Measurements from ENCODE around the gene EVI2A.
A peak's percentile ranks its signal among the peaks of the same experiment; 100 is the strongest.
"Not testable (repeated sequence)": the region's sequence is repeated elsewhere in the genome, so short reads cannot be mapped to it uniquely, and the experiment has no call there.

The EVI2A gene

GRCh38 chr17:31321481-31321880 is at the start of gene EVI2A:
Gene EVI2A, minus strand, starts transcription at chr17:31321622. Its CDS starts 2,609 bp downstream, at chr17:31319013.
- DNase-seq, result no peak

GRCh38 chr17:31369266-31369665 is 47.8 kb upstream of the EVI2A start:
- DNase-seq, result no peak

- no peak for DNase-seq
Measured at GRCh38 chr17:31366088-31366487, 44.7 kb upstream of the EVI2A start.

GRCh38 chr17:31364012-31364411 is 42.6 kb upstream of the EVI2A start:
- no peak for DNase-seq

GRCh38 chr17:31357839-31358394 is 36.5 kb upstream of the EVI2A start:
- no peak for DNase-seq

GRCh38 chr17:31357091-31357490 is 35.7 kb upstream of the EVI2A start:
- no peak for DNase-seq

- DNase-seq, result no peak
Measured at GRCh38 chr17:31355935-31356334, 34.5 kb upstream of the EVI2A start.

- DNase-seq, result no peak
Measured at GRCh38 chr17:31349454-31349853, 28.0 kb upstream of the EVI2A start.

- DNase-seq, result not testable (repeated sequence)
Measured at GRCh38 chr17:31345191-31345747, 23.8 kb upstream of the EVI2A start.

GRCh38 chr17:31339906-31340661 is 18.7 kb upstream of the EVI2A start:
- no peak for DNase-seq

- no peak for DNase-seq
Measured at GRCh38 chr17:31329221-31329620, 7.8 kb upstream of the EVI2A start.

- no peak for DNase-seq
Measured at GRCh38 chr17:31328160-31328535, 6.7 kb upstream of the EVI2A start.

GRCh38 chr17:31327534-31328159 is 6.2 kb upstream of the EVI2A start:
- DNase-seq, result peak; percentile 76

- DNase-seq, result no peak
Measured at GRCh38 chr17:31323551-31323950, 2.1 kb upstream of the EVI2A start.

- DNase-seq, result no peak
Measured at GRCh38 chr17:31321966-31322365, 544 bp upstream of the EVI2A start.

GRCh38 chr17:31320791-31321190 is 631 bp downstream of the EVI2A start:
- no peak for DNase-seq

- DNase-seq, result no peak
Measured at GRCh38 chr17:31320241-31320640, 1.2 kb downstream of the EVI2A start.

- no peak for DNase-seq
Measured at GRCh38 chr17:31318851-31319661, 2.4 kb downstream of the EVI2A start.

- no peak for DNase-seq
Measured at GRCh38 chr17:31318298-31318801, 3.1 kb downstream of the EVI2A start.

- no peak for DNase-seq
Measured at GRCh38 chr17:31314782-31315100, 6.7 kb downstream of the EVI2A start.

GRCh38 chr17:31313982-31314781 is 7.2 kb downstream of the EVI2A start, which contains the start of gene EVI2B:
Gene EVI2B, minus strand, starts transcription at chr17:31314054. Its CDS starts 8,445 bp downstream, at chr17:31305609.
- no peak for DNase-seq

- DNase-seq, result not testable (repeated sequence)
Measured at GRCh38 chr17:31312223-31312622, 9.2 kb downstream of the EVI2A start.
